Activated CD8-positive, alpha-beta memory T cell treated with anti-CD3 and anti-CD28 coated beads, Interleukin-2, amount 10 ng/mL, durations not matched to agents 7 days and 5 days (primary cell): ENCODE data around the gene DSC3. TPM values are rescaled to one million over a fixed set of nuclear protein-coding genes. Genes with fewer than 3 reads are reported as not detected.
"Not testable (repeated sequence)": the region's sequence is repeated elsewhere in the genome, so short reads cannot be mapped to it uniquely, and the experiment has no call there.

ENCODE experiments used
- ATAC-seq: fragments of 150-1000 bp; cut with Tn5 transposase; one replicate; pipeline ENCODE4 v1.10.0; 2021; ENCODE audit warnings: moderate library complexity
- CTCF ChIA-PET: fragments of 350-600 bp; sonication (Branson Sonifier 250); formaldehyde crosslinking; loops from one replicate; lab custom pipeline; 2021; ENCODE audit warnings: antibody characterized with exemption; lab: Charles Lee
- DNase-seq: peaks from one replicate; pipeline ENCODE4 v3.0.0-alpha.2; 2020
- H3K27ac Mint-ChIP-seq: one replicate; pipeline ENCODE4 v1.8.0; 2021; ENCODE audit warnings: mild to moderate bottlenecking, mixed read lengths
- H3K27me3 Mint-ChIP-seq: one replicate; pipeline ENCODE4 v1.8.0; 2021; ENCODE audit warnings: mixed read lengths
- H3K36me3 Mint-ChIP-seq: one replicate; pipeline ENCODE4 v1.8.0; 2021; ENCODE audit warnings: mild to moderate bottlenecking, mixed read lengths
- H3K4me1 Mint-ChIP-seq: one replicate; pipeline ENCODE4 v1.8.0; 2021; ENCODE audit warnings: mixed read lengths
- H3K4me3 Mint-ChIP-seq: one replicate; pipeline ENCODE4 v1.8.0; 2021; ENCODE audit warnings: mild to moderate bottlenecking, moderate library complexity, mixed read lengths
- H3K9me3 Mint-ChIP-seq: one replicate; pipeline ENCODE4 v1.8.0; 2022; ENCODE audit warnings: low read depth, mixed read lengths
- total RNA-seq, 2 experiments: library from RNA; stranded (reverse); gene quantifications; one replicate each; pipeline ENCODE4 v1.2.3, GENCODE V29; 2021

DSC3 gene
- total RNA-seq, 2 experiments from 2014 or later = not detected

DNA sequence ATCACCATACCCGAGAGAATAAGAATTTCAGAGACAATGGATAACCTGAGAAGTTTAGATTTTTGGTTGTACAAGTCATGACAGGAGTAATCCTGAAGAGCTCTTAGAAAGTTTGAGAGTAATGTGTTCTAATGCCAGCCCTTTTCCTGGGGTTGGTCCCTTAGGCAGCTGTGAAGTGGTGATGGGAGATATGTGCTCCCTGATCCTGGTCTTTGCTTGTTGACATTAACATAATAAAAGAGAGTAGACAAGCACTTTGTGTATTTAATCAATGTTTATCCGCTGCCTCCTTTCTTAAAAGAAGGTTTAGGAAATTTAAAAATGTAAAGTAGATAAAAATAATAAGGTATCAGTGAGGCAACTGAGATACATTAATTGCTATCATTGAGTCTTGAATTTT is 13.8 kb upstream of the DSC3 start:
- ATAC-seq = no peak
- Mint-ChIP-seq H3K4me3 (no peak overlapping the region), H3K27ac (no peak overlapping the region), H3K4me1 (no peaks in the 10 kb centered on the region), H3K27me3 (no peaks in the 10 kb centered on the region), H3K36me3 (no peaks in the 10 kb centered on the region), H3K9me3 (peaks cover 15% of the 10 kb centered on the region)
- CTCF ChIA-PET = no interaction called here
- no peak for DNase-seq

- Mint-ChIP-seq H3K9me3 (peaks cover 15% of the 10 kb centered on the region), H3K27me3 (no peaks in the 10 kb centered on the region), H3K36me3 (no peaks in the 10 kb centered on the region), H3K27ac (no peak overlapping the region), H3K4me3 (no peak overlapping the region), H3K4me1 (no peaks in the 10 kb centered on the region)
- CTCF ChIA-PET = no interaction called here
- no peak for DNase-seq
- no peak for ATAC-seq
Measured at GRCh38 chr18:31050635-31051034, 8.1 kb upstream of the DSC3 start.

DNA sequence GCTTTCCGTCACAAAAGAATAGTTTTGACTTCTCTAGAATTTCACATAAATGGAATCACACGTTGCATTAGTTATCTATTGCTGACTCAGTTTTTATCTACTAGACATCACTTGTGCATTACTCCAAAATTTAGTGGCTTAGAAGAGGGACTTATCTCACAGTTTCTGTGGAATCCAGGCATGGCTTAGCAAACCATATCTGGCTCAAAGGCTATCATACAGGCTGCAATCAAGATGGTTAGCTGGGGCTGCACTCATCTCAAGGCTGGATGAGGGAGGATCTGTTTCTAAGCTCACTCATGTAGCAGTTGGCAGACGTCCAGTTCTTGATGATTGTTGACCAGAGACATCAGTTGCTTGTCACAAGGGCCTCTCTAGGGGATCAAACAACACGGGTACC is 6.6 kb upstream of the DSC3 start:
- Mint-ChIP-seq H3K9me3 (peaks cover 12% of the 10 kb centered on the region), H3K4me1 (no peaks in the 10 kb centered on the region), H3K27me3 (no peaks in the 10 kb centered on the region), H3K4me3 (no peak overlapping the region), H3K27ac (no peak overlapping the region), H3K36me3 (no peaks in the 10 kb centered on the region)
- no peak for DNase-seq
- ATAC-seq = no peak
- CTCF ChIA-PET = no interaction called here

DNA sequence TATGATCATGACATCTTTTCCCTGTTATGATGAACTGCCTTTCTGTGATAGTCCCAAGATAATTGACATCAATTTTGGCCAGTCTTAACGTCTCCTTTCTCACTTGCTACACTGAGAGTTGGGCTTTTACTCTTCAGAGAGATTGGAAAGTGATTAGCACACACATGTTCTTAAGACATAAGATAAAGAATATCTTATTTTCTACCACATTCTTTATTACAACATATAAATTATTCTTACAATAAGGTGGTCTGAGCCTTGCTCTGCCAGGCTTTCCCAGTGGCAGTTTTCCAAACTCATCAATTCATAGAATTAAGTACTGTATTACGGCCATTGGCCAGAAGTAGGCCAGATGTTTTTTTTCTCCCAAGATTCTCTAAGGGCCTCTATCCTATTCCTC is 5.7 kb upstream of the DSC3 start:
- peaks cover 14% of the 10 kb centered on the region for H3K9me3 Mint-ChIP-seq
- peaks cover 3% of the 10 kb centered on the region for H3K36me3 Mint-ChIP-seq
- no peak overlapping the region for H3K4me3 Mint-ChIP-seq
- DNase-seq (no peak), ATAC-seq (no peak)
- no peak overlapping the region for H3K27ac Mint-ChIP-seq
- no peaks in the 10 kb centered on the region for H3K4me1 Mint-ChIP-seq
- CTCF ChIA-PET = no interaction called here
- peaks cover 7% of the 10 kb centered on the region for H3K27me3 Mint-ChIP-seq

DNA sequence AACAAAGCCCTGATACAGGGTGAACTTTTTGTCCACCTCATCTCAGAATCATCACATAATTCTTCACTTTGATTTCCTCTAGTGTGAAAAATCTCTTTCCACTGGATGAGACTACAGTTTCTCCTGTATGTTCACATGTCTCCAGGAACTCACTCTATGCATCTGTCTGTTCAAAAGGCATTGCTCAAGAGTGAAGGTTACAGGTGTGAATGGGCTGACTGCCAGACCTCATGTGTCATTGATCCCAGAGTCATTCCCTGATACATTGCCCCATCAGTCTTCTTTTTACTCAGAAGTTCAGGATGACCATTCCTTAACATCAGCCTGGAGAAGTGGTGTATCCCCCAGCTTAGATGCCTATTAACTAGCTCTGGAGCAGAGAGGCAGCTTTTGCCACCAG is 4.4 kb upstream of the DSC3 start:
- ATAC-seq (no peak), DNase-seq (no peak)
- H3K36me3 Mint-ChIP-seq = peaks cover 5% of the 10 kb centered on the region
- H3K9me3 Mint-ChIP-seq = peaks cover 9% of the 10 kb centered on the region
- CTCF ChIA-PET = no interaction called here
- H3K4me1 Mint-ChIP-seq = no peaks in the 10 kb centered on the region
- no peak overlapping the region for H3K27ac Mint-ChIP-seq
- H3K27me3 Mint-ChIP-seq = peaks cover 15% of the 10 kb centered on the region
- no peak overlapping the region for H3K4me3 Mint-ChIP-seq

- Mint-ChIP-seq H3K4me3 (no peak overlapping the region), H3K4me1 (no peaks in the 10 kb centered on the region), H3K9me3 (peaks cover 5% of the 10 kb centered on the region), H3K27ac (no peak overlapping the region), H3K27me3 (peaks cover 28% of the 10 kb centered on the region), H3K36me3 (peaks cover 8% of the 10 kb centered on the region)
- ATAC-seq = no peak
- CTCF ChIA-PET = no interaction called here
- DNase-seq = no peak
Measured at GRCh38 chr18:31045599-31045998, 3.1 kb upstream of the DSC3 start.

DNA sequence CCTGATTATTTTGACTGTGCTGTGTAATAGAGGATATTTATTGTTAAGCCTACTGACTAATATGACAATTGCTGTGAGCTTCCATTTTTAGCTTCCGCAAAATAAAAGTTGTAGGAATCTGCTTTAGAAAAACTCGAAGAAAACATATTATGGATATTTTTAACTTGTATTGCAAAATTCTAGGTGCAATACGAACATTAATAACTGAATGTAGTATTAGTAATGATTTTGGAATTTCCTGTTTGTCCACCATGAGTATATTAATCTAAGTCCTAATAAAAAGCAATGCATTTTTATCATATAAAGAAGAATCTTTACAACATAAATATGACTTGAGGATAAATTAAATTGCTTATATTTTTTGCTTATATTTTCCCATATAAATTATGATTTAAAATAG is 2.4 kb upstream of the DSC3 start:
- Mint-ChIP-seq H3K27me3 (peaks cover 32% of the 10 kb centered on the region), H3K4me3 (no peak overlapping the region), H3K9me3 (peaks cover 5% of the 10 kb centered on the region), H3K27ac (no peak overlapping the region), H3K4me1 (no peaks in the 10 kb centered on the region), H3K36me3 (peaks cover 8% of the 10 kb centered on the region)
- CTCF ChIA-PET = no interaction called here
- DNase-seq = no peak
- ATAC-seq = no peak

DNA sequence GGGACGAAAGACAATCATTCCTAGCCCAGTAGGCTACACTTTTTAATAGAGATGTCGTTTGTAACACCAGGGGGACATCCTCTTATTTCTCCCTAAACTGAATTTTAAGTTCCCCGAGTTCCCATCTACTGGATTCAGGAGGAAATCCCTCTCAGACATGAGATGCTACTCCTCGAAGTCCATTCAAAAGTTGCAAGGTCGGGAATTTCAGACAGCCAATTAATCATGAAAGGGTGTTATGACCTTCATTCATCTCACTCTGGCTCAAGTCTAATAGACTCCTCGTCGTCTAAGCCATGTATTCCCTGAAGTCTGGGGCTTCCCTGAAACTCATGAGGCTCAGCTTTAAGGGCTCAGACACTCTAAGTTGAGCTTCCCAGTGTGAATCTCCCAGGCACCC is 1.2 kb upstream of the DSC3 start:
- Mint-ChIP-seq H3K27ac (no peak overlapping the region), H3K4me1 (no peaks in the 10 kb centered on the region), H3K9me3 (peaks cover 5% of the 10 kb centered on the region), H3K36me3 (peaks cover 8% of the 10 kb centered on the region), H3K4me3 (no peak overlapping the region), H3K27me3 (peaks cover 32% of the 10 kb centered on the region)
- ATAC-seq = no peak
- no peak for DNase-seq
- CTCF ChIA-PET = no interaction called here

DNA sequence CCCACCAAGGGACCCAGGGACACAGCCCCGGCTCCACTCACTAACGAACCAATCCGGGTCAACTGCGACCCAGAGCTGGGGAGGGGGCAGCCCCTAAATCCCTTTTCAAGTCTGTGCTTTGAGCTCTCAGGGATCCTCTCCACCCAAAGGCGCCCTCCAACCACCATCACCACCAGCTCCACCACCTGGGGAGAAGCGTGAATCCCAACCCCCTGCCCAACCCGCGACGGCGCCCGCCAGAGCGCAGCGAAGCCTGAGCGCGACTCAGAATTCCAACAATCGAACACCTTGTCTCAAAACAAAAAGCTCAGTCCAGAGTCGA is 497 bp downstream of the DSC3 start:
- no peaks in the 10 kb centered on the region for H3K4me1 Mint-ChIP-seq
- peaks cover 8% of the 10 kb centered on the region for H3K36me3 Mint-ChIP-seq
- peaks cover 5% of the 10 kb centered on the region for H3K9me3 Mint-ChIP-seq
- DNase-seq (no peak), ATAC-seq (no peak)
- CTCF ChIA-PET = no interaction called here
- no peak overlapping the region for H3K4me3 Mint-ChIP-seq
- H3K27me3 Mint-ChIP-seq = peaks cover 32% of the 10 kb centered on the region
- no peak overlapping the region for H3K27ac Mint-ChIP-seq

DNA sequence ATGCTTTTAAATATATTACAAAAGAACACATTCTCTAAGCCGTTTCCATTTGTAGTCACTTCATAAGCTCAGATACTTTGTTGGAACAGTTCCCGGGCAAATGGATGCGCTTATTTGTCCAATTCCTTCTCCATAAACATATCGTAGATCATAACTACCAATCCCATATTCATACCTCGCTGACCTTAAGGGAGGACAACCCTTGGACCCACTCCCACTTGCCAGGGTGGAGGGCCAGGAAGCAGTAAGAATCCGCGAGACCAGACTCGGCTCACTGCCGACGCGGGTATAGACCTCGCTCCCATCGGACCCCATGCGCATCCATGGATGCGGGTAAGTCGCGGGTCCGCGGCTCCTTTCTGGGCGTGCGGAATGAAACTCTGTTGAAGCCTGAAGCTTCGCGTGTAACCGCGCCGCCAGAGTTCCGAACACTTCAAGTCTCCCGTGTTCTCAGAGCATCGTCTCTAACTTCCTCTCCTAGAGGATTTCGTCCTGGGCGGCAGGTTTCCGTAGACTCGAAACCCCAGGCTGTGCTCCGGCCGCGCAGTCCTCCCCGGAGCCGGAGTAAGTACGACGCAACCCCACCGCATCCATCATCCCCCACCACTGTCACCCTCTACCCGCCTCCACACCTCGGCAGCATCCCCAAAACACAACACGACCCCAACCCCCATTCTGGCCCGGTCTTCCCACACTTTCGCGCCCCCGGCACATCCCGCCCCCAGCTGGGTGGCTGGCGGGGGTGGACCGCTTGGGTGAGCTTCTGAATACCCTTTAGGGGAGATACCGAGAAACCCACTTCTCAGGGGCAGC is 1.1 kb downstream of the DSC3 start:
- ATAC-seq (no peak), DNase-seq (no peak)
- Mint-ChIP-seq H3K4me3 (no peak overlapping the region), H3K27me3 (peaks cover 32% of the 10 kb centered on the region), H3K36me3 (peaks cover 8% of the 10 kb centered on the region), H3K9me3 (peaks cover 5% of the 10 kb centered on the region), H3K27ac (peak overlapping the region; percentile 52), H3K4me1 (no peaks in the 10 kb centered on the region)
- CTCF ChIA-PET = no interaction called here

GRCh38 chr18:31040686-31041270 is 1.8 kb downstream of the DSC3 start:
- H3K27ac Mint-ChIP-seq = no peak overlapping the region
- ATAC-seq (no peak), DNase-seq (no peak)
- H3K4me1 Mint-ChIP-seq = no peaks in the 10 kb centered on the region
- no peak overlapping the region for H3K4me3 Mint-ChIP-seq
- CTCF ChIA-PET = no interaction called here
- H3K27me3 Mint-ChIP-seq = peaks cover 32% of the 10 kb centered on the region
- peaks cover 8% of the 10 kb centered on the region for H3K36me3 Mint-ChIP-seq
- H3K9me3 Mint-ChIP-seq = peaks cover 5% of the 10 kb centered on the region

- Mint-ChIP-seq H3K27ac (no peak overlapping the region), H3K4me3 (no peak overlapping the region), H3K9me3 (peaks cover 5% of the 10 kb centered on the region), H3K27me3 (peaks cover 32% of the 10 kb centered on the region), H3K4me1 (no peaks in the 10 kb centered on the region), H3K36me3 (peaks cover 8% of the 10 kb centered on the region)
- no peak for DNase-seq
- CTCF ChIA-PET = no interaction called here
- ATAC-seq = no peak
Measured at GRCh38 chr18:31039426-31039825, 3.1 kb downstream of the DSC3 start.

GRCh38 chr18:31037686-31038085 is 4.9 kb downstream of the DSC3 start:
- H3K27ac Mint-ChIP-seq, H3K4me1 Mint-ChIP-seq, H3K9me3 Mint-ChIP-seq, CTCF ChIA-PET, H3K36me3 Mint-ChIP-seq, H3K4me3 Mint-ChIP-seq, ATAC-seq, DNase-seq: not testable (repeated sequence)
- H3K27me3 Mint-ChIP-seq = peaks cover 22% of the 10 kb centered on the region

DNA sequence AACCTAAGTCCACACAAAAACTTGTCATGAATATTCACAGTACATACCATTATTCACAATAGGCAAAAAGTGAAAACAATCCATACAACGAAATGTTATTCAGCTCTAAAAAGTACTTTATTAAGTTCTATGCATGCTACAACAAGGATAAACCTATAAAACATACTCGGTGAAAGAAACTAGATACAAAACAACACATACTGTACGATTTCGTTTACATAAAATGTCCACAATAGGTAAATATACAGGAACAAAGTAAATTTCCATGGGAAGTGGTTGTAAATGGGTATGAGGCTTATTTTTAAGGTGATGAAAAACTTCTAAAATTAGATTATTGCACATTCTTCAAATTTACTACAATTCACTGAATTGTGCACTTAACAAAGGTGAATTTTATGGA is 8.0 kb downstream of the DSC3 start:
- Mint-ChIP-seq H3K4me1 (no peaks in the 10 kb centered on the region), H3K36me3 (no peaks in the 10 kb centered on the region), H3K27me3 (no peaks in the 10 kb centered on the region), H3K27ac (no peak overlapping the region), H3K4me3 (no peak overlapping the region), H3K9me3 (no peaks in the 10 kb centered on the region)
- no peak for ATAC-seq
- no peak for DNase-seq
- CTCF ChIA-PET = no interaction called here
